ENCODE data around the gene DHX30. TPM values are rescaled to one million over a fixed set of nuclear protein-coding genes. Genes with fewer than 3 reads are reported as not detected.

The DHX30 gene
- total RNA-seq, 1 donor from 2014 or later, result 25.8 TPM

- TF ChIP-seq CTCF (IDR thresholded peaks at IDR 0.05), result no peak
- DNase-seq (ENCODE audit: low spot score in 2 of 2), result no peak
- peaks cover 77% of the 10 kb centered on the region in 2 donors for H3K36me3 ChIP-seq
- H3K27me3 ChIP-seq, result no peaks in the 10 kb centered on the region
- no peaks in the 10 kb centered on the region for H3K4me1 ChIP-seq
- no peak overlapping the region for H3K4me3 ChIP-seq
- peak overlapping the region; percentile 41 to 48 for H3K27ac ChIP-seq
- intact Hi-C loops (cut with DNase I), result no loop called here
- no peaks in the 10 kb centered on the region for H3K9me3 ChIP-seq
Measured at GRCh38 chr3:47857151-47857550, 54.2 kb downstream of the DHX30 start.

GRCh38 chr3:47859956-47860605 is 57.1 kb downstream of the DHX30 start:
- DNase-seq (ENCODE audit: low spot score in 2 of 2), result no peak
- no peak for TF ChIP-seq CTCF (IDR thresholded peaks at IDR 0.05)
- peaks cover 75 to 77% of the 10 kb centered on the region in 2 donors for H3K36me3 ChIP-seq
- intact Hi-C loops (cut with DNase I), result no loop called here
- H3K27me3 ChIP-seq, result no peaks in the 10 kb centered on the region
- no peak overlapping the region for H3K27ac ChIP-seq
- H3K4me3 ChIP-seq, result no peak overlapping the region
- H3K9me3 ChIP-seq, result no peaks in the 10 kb centered on the region
- no peaks in the 10 kb centered on the region for H3K4me1 ChIP-seq

GRCh38 chr3:47863391-47864128 is 60.6 kb downstream of the DHX30 start:
- Histone ChIP-seq H3K4me1 (peaks cover 0 to 12% of the 10 kb centered on the region in 2 donors), H3K36me3 (peaks cover 77 to 79% of the 10 kb centered on the region in 2 donors), H3K27ac (no peak overlapping the region), H3K9me3 (no peaks in the 10 kb centered on the region), H3K4me3 (no peak overlapping the region), H3K27me3 (no peaks in the 10 kb centered on the region)
- intact Hi-C loops (cut with DNase I), result no loop called here
- TF ChIP-seq CTCF (IDR thresholded peaks at IDR 0.05), result no peak
- DNase-seq (ENCODE audit: low spot score in 2 of 2), result no peak

- H3K36me3 ChIP-seq, result peaks cover 78 to 82% of the 10 kb centered on the region in 2 donors
- intact Hi-C loops (cut with DNase I), result no loop called here
- DNase-seq (ENCODE audit: low spot score in 2 of 2), result no peak
Measured at GRCh38 chr3:47865192-47865591, 62.3 kb downstream of the DHX30 start.

GRCh38 chr3:47867451-47868044 is 64.6 kb downstream of the DHX30 start:
- no peaks in the 10 kb centered on the region for H3K27me3 ChIP-seq
- H3K4me3 ChIP-seq, result no peak overlapping the region
- TF ChIP-seq CTCF (IDR thresholded peaks at IDR 0.05), result no peak
- peak overlapping the region; percentile 28 to 60 for H3K27ac ChIP-seq
- H3K4me1 ChIP-seq, result peaks cover 0 to 12% of the 10 kb centered on the region in 2 donors
- no peaks in the 10 kb centered on the region for H3K9me3 ChIP-seq
- intact Hi-C loops (cut with DNase I), result no loop called here
- peaks cover 89 to 95% of the 10 kb centered on the region in 2 donors for H3K36me3 ChIP-seq
- no peak for DNase-seq (ENCODE audit: low spot score in 2 of 2)

More at GRCh38 chr3:47865192-47865591, 62.3 kb downstream of the DHX30 start:
- no peak overlapping the region for H3K4me3 ChIP-seq
- H3K9me3 ChIP-seq, result no peaks in the 10 kb centered on the region
- no peak overlapping the region for H3K27ac ChIP-seq
- TF ChIP-seq CTCF (IDR thresholded peaks at IDR 0.05), result no peak
- H3K4me1 ChIP-seq, result peaks cover 0 to 12% of the 10 kb centered on the region in 2 donors
- no peaks in the 10 kb centered on the region for H3K27me3 ChIP-seq

All from ascending aorta (tissue), 2 donors.